ENCODE data around the gene POLDIP2.

GRCh38 chr17:28381141-28381825, 24.0 kb upstream of the POLDIP2 start:
- no peak for TF ChIP-seq POLR2AphosphoS5 (IDR thresholded peaks at IDR 0.05; ENCODE audit: low read depth, low read length)
- no peak for TF ChIP-seq POLR2A (IDR thresholded peaks at IDR 0.05; ENCODE audit: low read depth, low read length)
- TF ChIP-seq TAF1 (IDR thresholded peaks at IDR 0.05; ENCODE audit: borderline replicate concordance, low read depth, low read length): no peak
